NCI-H446 treated with DMSO at 0.1 percent for 48 hours (cell line): ENCODE measurements around the gene ATXN1.
A peak's percentile ranks its signal among the peaks of the same experiment; 100 is the strongest.
"Not testable (repeated sequence)": the region's sequence is repeated elsewhere in the genome, so short reads cannot be mapped to it uniquely, and the experiment has no call there.

Experiments
- DNase-seq: peaks from one replicate; lab custom pipeline; 2025; lab: John Stamatoyannopoulos, UW

The ATXN1 gene

GRCh38 chr6:16412982-16413381 is 348.3 kb downstream of the ATXN1 start:
- DNase-seq = no peak

DNA sequence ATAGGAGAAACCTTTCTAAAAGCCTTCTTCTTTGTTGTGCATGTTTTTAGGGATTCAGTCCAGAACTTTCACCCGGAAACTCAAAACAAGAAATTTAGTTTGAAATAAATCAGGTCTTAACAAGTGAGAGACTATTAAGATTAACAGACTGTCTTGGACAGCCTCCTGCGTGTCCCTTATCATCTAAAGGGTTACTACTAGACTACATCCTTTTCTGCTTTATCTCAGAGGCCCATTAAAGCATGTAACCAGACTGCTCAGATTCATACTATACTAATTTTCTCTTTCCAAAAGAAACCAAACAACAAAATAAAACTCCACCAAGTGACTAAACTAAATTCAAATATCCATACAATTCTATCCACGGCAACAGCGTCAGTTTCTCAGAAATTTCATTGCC is 349.1 kb downstream of the ATXN1 start:
- no peak for DNase-seq

GRCh38 chr6:16409531-16410441 is 351.5 kb downstream of the ATXN1 start:
- peak; percentile 82 for DNase-seq

DNA sequence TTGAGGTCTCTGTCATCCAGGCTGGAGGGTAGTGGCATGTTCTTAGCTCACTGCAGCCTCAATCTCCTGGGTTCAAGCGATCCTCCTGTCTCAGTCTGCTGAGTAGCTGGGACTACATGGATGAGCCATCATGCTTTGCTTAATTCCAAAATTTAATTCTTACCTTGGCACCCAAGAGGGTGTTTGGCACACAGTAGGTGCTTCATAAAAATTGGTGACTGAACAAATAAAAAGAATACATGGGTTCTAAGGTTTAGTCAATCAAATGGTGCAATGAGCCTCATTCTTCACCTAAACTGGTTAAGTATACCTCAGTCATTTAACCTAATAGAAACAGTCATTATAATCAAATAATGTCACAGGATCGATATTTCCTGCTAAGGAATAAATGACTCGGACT is 352.5 kb downstream of the ATXN1 start:
- DNase-seq = no peak

- DNase-seq = no peak
These were observed 354.3 kb downstream of the ATXN1 start for GRCh38 chr6:16406966-16407365.

DNA sequence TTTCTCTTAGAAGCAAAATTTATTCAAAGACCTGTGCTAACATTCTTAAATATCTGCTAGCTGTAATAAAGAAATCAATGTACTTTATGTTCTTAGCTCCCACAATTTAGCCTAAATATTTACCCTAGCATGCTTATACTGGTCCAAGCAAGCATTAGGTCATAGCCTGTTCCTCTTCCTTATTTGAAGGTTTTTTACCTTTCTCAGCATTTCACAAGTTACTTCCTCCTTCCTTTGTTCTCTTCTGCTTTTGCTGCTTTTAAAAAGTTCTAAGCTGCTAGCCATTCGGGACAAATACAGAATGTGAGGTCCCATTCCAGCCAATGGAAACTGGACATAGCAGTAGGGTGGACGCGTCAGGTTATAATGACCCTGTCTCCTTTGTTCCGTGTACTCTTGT is 354.7 kb downstream of the ATXN1 start:
- DNase-seq = not testable (repeated sequence)

DNA sequence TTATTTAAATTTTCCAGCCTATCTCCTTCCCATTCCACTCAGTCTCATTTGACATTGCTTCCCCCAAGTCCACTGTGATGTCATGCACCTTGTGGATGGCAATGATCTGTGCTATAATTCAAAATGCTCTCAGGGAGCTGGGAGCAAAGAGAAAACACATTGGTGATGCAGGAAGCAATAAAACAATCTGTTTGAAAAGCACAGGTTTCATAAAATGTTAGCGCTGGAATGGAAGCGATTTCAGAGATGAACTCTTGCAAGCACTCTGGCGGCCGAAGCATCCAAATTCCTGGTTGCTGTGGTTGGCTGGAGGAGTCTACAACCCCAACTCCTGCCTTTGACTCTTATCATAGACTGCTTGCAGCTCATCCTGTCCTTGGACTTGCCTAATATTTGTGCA is 355.9 kb downstream of the ATXN1 start:
- DNase-seq = no peak

GRCh38 chr6:16404456-16404855 is 356.8 kb downstream of the ATXN1 start:
- DNase-seq = no peak

GRCh38 chr6:16403831-16404230 is 357.4 kb downstream of the ATXN1 start:
- no peak for DNase-seq

- peak; percentile 72 for DNase-seq
These were observed 358.7 kb downstream of the ATXN1 start for GRCh38 chr6:16402581-16402900.

DNA sequence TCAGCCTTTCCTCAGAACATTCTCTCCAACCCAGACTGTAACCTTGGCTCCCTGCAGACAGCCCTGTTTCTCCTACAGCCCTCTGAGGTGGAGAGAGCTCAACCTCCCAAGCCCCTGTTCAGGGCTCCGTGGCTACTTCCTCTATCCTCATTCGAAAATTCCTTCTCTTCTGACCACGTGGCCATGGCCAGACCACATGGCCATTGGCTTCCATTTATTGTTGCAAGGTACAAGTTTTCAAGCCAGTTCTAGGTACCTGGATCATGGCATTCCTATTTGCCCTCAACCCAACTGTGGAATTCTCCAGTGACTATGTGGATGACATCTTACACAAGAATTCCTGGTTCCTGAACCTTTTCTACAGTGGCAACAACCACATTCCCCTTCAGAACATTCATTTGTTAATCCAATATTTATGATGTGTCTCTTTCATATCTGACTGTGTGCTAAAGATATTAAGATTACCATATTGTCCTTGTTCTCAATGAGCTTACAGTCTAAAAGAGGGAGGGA is 361.0 kb downstream of the ATXN1 start:
- no peak for DNase-seq

- no peak for DNase-seq
These were observed 361.6 kb downstream of the ATXN1 start for GRCh38 chr6:16399695-16400094.

DNA sequence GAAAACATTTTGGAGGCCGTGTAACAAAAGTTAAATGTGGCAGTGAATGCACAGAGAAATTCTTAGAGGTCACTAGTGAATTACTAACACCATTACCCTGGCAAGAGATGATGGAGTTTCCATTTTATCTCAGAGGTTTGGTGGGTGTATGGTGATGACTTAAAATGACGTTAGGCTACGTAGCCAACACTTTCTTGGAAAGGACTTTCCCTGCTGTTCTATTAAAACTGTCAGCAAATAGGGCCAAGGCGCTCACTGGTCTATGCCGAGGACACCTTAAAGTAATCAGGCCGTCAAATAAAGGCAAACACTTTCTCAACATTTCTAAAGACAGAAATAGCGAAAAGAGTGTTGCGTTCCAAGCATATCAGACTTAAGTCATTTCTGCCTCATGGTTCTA is 362.1 kb downstream of the ATXN1 start:
- DNase-seq = no peak

DNA sequence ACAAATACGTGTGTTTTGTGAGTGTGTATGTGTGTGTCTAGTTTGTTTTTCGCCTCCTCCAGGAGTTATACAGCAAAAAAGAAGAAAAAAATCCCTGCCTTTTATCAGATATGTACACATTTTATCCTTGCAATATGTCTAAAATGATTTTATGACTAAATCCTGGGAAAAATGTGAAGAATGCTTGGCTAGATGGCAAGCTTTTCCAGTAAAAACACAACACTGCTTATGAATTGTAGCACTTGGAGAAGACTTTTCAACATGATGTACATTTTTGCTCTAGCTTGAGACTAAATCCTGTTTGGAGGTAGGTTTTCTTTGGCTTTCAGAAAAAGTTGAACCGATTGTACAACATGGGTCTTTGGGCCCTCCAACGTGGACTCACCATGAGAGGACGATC is 362.7 kb downstream of the ATXN1 start:
- DNase-seq = no peak

GRCh38 chr6:16397623-16398022 is 363.6 kb downstream of the ATXN1 start:
- DNase-seq = no peak

GRCh38 chr6:16396497-16397319 is 364.6 kb downstream of the ATXN1 start:
- DNase-seq = no peak

DNA sequence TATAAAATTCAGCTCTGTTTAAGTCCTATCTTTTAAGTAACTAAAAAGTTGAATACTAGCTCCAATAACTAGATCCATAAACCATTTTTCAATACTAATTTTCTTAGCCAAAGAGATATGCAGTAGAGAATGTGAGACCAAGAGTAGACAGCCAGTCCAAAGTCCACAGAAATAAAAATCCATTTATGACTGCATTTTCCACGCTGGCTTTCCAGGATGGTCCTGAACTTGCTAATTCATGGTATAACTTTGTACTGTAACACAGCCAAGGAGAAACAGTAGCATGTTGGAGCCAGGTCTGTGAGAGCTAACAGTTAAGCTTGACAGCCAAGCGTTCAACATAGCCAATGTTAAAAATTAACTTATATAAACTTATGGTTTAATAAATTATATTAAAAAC is 366.6 kb downstream of the ATXN1 start:
- no peak for DNase-seq

DNA sequence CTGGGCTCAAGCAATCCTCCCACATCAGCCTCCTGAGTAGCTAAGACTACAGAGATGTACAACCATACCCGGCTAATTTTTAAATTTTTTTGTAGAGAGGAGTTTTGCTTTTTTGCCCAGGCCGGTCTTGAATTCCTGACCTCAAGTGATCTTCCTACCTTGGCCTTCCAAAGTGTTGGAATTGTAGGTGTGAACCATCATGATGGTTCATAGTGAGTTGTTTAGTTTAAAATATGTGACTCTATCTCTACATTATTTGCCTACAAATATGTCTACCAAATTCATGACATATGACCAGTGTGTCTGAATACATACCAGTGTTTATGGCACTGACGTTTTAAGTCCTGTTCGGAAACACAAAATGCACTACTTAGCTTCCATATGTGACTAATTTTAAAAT is 367.9 kb downstream of the ATXN1 start:
- no peak for DNase-seq

DNA sequence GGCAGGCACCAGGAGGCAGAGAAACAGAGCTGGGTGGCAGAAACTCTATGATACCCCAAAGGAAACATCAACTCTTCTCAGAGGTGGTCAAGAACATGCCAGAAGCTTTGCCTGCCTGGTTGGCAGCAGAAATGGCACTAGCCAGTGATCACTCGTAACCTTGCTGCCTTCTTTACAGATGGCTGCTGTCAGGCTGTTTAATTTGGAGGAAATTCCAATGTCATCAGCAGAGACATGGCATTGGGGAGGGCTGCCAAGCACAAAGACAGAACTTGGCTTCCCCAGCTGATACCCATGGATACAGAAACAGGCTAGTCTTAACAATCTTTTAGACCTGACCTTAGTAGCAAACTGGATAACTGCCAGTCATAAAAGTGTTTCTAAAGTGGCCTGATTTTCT is 369.2 kb downstream of the ATXN1 start:
- peak; percentile 25 for DNase-seq

- no peak for DNase-seq
These were observed 369.8 kb downstream of the ATXN1 start for GRCh38 chr6:16391451-16391912.

DNA sequence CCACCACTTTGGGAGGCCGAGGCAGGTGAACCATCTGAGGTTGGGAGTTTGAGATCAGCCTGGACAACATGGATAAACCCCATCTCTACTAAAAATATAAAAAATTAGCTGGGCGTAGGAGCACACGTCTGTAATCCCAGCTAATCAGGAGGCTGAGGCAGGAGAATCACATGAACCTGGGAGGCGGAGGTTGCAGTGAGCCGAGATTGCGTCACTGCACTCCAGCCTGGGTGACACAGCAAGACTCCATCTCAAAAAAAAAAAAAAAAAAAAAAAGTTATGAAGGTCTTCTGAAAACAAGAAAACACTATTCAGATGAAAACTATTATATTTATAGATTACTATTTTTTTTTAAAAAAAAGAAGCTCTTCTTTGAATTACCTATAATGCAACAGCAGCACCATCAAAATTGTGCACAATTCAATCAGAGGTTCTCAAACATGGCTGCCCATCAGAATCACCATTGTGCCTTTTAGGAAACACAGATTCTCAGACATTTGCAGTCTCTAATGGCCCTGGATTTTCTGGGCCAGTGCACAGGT is 370.3 kb downstream of the ATXN1 start:
- DNase-seq = not testable (repeated sequence)

DNA sequence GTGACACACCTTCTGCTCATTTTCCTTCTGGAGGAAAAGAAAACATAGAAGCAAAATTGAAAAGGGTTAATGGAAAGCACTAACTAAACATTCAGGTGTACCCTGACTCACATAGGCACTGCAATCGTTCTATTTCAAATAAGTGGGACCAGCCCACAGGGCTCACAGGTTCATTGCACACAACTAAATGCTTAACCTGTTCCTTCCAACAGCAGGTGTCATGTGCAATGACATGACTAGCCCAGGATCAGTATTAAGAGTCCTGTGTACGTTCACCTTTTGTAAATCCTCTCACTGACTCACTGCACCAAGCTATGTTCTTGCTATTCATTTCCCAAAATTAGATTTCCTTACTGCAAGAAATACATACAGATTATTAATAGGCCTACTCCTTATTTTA is 371.6 kb downstream of the ATXN1 start:
- no peak for DNase-seq

DNA sequence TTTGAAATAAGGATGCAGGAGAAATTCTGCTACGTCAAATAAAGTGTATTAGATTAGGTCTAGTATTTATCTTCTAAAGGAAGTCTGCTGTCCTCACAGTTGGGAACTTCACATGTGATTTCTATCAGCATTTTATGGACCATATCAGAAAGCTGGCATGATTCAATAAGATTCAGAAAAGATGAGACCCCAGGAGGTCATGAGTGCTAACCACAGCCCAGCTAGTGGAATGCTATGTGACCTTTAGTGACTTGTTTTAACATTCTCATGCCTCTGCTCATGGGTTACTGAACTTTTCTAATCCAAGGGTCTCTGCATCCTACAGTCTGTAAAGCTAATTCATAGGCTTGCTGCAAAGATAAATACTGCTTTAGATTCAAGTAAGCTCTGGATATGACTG is 372.8 kb downstream of the ATXN1 start:
- DNase-seq = no peak
